Stimulated activated memory B cell treated with anti-CD40 and anti-IgM and Interleukin-4, amounts not matched to agents 10 μg/mL and 1 μg/mL and 100 μg/mL, for 72 hours (primary cell): Measurements from ENCODE around the gene TMSB10.
"Not testable (repeated sequence)": the region's sequence is repeated elsewhere in the genome, so short reads cannot be mapped to it uniquely, and the experiment has no call there.

Source experiments
- ATAC-seq: fragments of 150-1000 bp; cut with Tn5 transposase; 2 replicates; pipeline ENCODE4 v1.10.0; 2021
- H3K27ac Mint-ChIP-seq: one replicate; pipeline ENCODE4 v1.8.0; 2022; ENCODE audit warnings: mild to moderate bottlenecking, mixed read lengths
- H3K27me3 Mint-ChIP-seq: one replicate; pipeline ENCODE4 v1.8.0; 2022; ENCODE audit warnings: mixed read lengths
- H3K36me3 Mint-ChIP-seq: one replicate; pipeline ENCODE4 v1.8.0; 2022; ENCODE audit warnings: mixed read lengths
- H3K4me1 Mint-ChIP-seq: one replicate; pipeline ENCODE4 v1.8.0; 2022; ENCODE audit warnings: mixed read lengths
- H3K4me3 Mint-ChIP-seq: one replicate; pipeline ENCODE4 v1.8.0; 2022; ENCODE audit warnings: mild to moderate bottlenecking, moderate library complexity, mixed read lengths
- H3K9me3 Mint-ChIP-seq: one replicate; pipeline ENCODE4 v1.8.0; 2022; ENCODE audit warnings: mixed read lengths

The TMSB10 gene

GRCh38 chr2:84906108-84906899 is 848 bp downstream of the TMSB10 start:
- Mint-ChIP-seq H3K36me3 (peaks cover 42% of the 10 kb centered on the region), H3K4me1 (peaks cover 44% of the 10 kb centered on the region), H3K9me3 (peaks cover 11% of the 10 kb centered on the region), H3K4me3 (peak overlapping the region; percentile 99), H3K27ac (peak overlapping the region; percentile 96), H3K27me3 (no peaks in the 10 kb centered on the region)
- ATAC-seq: peak; percentile 54

- no peaks in the 10 kb centered on the region for H3K27me3 Mint-ChIP-seq
- peak overlapping the region; percentile 99 for H3K4me3 Mint-ChIP-seq
- peaks cover 39% of the 10 kb centered on the region for H3K4me1 Mint-ChIP-seq
- H3K9me3 Mint-ChIP-seq: peaks cover 11% of the 10 kb centered on the region
- peaks cover 42% of the 10 kb centered on the region for H3K36me3 Mint-ChIP-seq
- H3K27ac Mint-ChIP-seq: peak overlapping the region; percentile 96
- peak; percentile 65 for ATAC-seq
Measured at GRCh38 chr2:84906900-84907714, 1.7 kb downstream of the TMSB10 start.

GRCh38 chr2:84908948-84909713 is 3.7 kb downstream of the TMSB10 start:
- no peak overlapping the region for H3K27ac Mint-ChIP-seq
- H3K36me3 Mint-ChIP-seq: peaks cover 42% of the 10 kb centered on the region
- peaks cover 11% of the 10 kb centered on the region for H3K9me3 Mint-ChIP-seq
- H3K4me3 Mint-ChIP-seq: no peak overlapping the region
- no peak for ATAC-seq
- H3K4me1 Mint-ChIP-seq: peaks cover 39% of the 10 kb centered on the region
- H3K27me3 Mint-ChIP-seq: no peaks in the 10 kb centered on the region

- Mint-ChIP-seq H3K4me1 (peaks cover 39% of the 10 kb centered on the region), H3K27ac (no peak overlapping the region), H3K9me3 (peaks cover 11% of the 10 kb centered on the region)
Measured at GRCh38 chr2:84911135-84911678, 5.8 kb downstream of the TMSB10 start.

GRCh38 chr2:84912984-84913383 is 7.5 kb downstream of the TMSB10 start:
- peaks cover 22% of the 10 kb centered on the region for H3K36me3 Mint-ChIP-seq
- no peak overlapping the region for H3K27ac Mint-ChIP-seq
- no peak overlapping the region for H3K4me3 Mint-ChIP-seq
- peaks cover 22% of the 10 kb centered on the region for H3K4me1 Mint-ChIP-seq
- H3K9me3 Mint-ChIP-seq: peaks cover 11% of the 10 kb centered on the region
- H3K27me3 Mint-ChIP-seq: no peaks in the 10 kb centered on the region
- no peak for ATAC-seq

More at GRCh38 chr2:84911135-84911678, 5.8 kb downstream of the TMSB10 start:
- Mint-ChIP-seq H3K27me3 (no peaks in the 10 kb centered on the region), H3K4me3 (no peak overlapping the region), H3K36me3 (peaks cover 39% of the 10 kb centered on the region)
- ATAC-seq: no peak

GRCh38 chr2:84914334-84914733 is 8.9 kb downstream of the TMSB10 start:
- Mint-ChIP-seq H3K36me3 (peaks cover 9% of the 10 kb centered on the region), H3K9me3 (peaks cover 8% of the 10 kb centered on the region), H3K27ac (no peak overlapping the region), H3K27me3 (no peaks in the 10 kb centered on the region), H3K4me3 (no peak overlapping the region), H3K4me1 (peaks cover 22% of the 10 kb centered on the region)
- ATAC-seq: no peak

- not testable (repeated sequence) for H3K27me3 Mint-ChIP-seq, H3K9me3 Mint-ChIP-seq, H3K36me3 Mint-ChIP-seq, H3K4me3 Mint-ChIP-seq, H3K27ac Mint-ChIP-seq, ATAC-seq
- H3K4me1 Mint-ChIP-seq: peaks cover 27% of the 10 kb centered on the region
Measured at GRCh38 chr2:84915675-84916074, 10.2 kb downstream of the TMSB10 start.

- ATAC-seq, H3K36me3 Mint-ChIP-seq, H3K9me3 Mint-ChIP-seq, H3K27me3 Mint-ChIP-seq, H3K4me3 Mint-ChIP-seq: not testable (repeated sequence)
- Mint-ChIP-seq H3K4me1 (peaks cover 30% of the 10 kb centered on the region), H3K27ac (peak overlapping the region; percentile 71)
Measured at GRCh38 chr2:84917821-84918220, 12.4 kb downstream of the TMSB10 start.

GRCh38 chr2:84918430-84918829 is 13.0 kb downstream of the TMSB10 start:
- Mint-ChIP-seq H3K4me3 (no peak overlapping the region), H3K36me3 (no peaks in the 10 kb centered on the region), H3K9me3 (no peaks in the 10 kb centered on the region), H3K27ac (peak overlapping the region; percentile 71), H3K27me3 (no peaks in the 10 kb centered on the region), H3K4me1 (peaks cover 33% of the 10 kb centered on the region)
- ATAC-seq: no peak

- Mint-ChIP-seq H3K36me3 (no peaks in the 10 kb centered on the region), H3K4me3 (peak overlapping the region; percentile 6)
- ATAC-seq: peak; percentile 69
Measured at GRCh38 chr2:84919885-84920580, 14.6 kb downstream of the TMSB10 start.

GRCh38 chr2:84923009-84923408 is 17.6 kb downstream of the TMSB10 start:
- H3K27me3 Mint-ChIP-seq: no peaks in the 10 kb centered on the region
- ATAC-seq: no peak
- no peak overlapping the region for H3K4me3 Mint-ChIP-seq
- no peak overlapping the region for H3K27ac Mint-ChIP-seq
- H3K36me3 Mint-ChIP-seq: no peaks in the 10 kb centered on the region
- no peaks in the 10 kb centered on the region for H3K9me3 Mint-ChIP-seq
- peaks cover 70% of the 10 kb centered on the region for H3K4me1 Mint-ChIP-seq

More at GRCh38 chr2:84919885-84920580, 14.6 kb downstream of the TMSB10 start:
- no peaks in the 10 kb centered on the region for H3K9me3 Mint-ChIP-seq
- no peaks in the 10 kb centered on the region for H3K27me3 Mint-ChIP-seq
- H3K4me1 Mint-ChIP-seq: peaks cover 46% of the 10 kb centered on the region
- peak overlapping the region; percentile 71 for H3K27ac Mint-ChIP-seq

- ATAC-seq: no peak
- Mint-ChIP-seq H3K4me3 (peak overlapping the region; percentile 48), H3K27ac (peak overlapping the region; percentile 78), H3K4me1 (peaks cover 55% of the 10 kb centered on the region), H3K36me3 (no peaks in the 10 kb centered on the region), H3K27me3 (no peaks in the 10 kb centered on the region), H3K9me3 (no peaks in the 10 kb centered on the region)
Measured at GRCh38 chr2:84924173-84925106, 19.0 kb downstream of the TMSB10 start.

GRCh38 chr2:84925336-84925723 is 19.9 kb downstream of the TMSB10 start:
- peaks cover 46% of the 10 kb centered on the region for H3K4me1 Mint-ChIP-seq
- ATAC-seq: no peak
- H3K27me3 Mint-ChIP-seq: no peaks in the 10 kb centered on the region
- no peaks in the 10 kb centered on the region for H3K36me3 Mint-ChIP-seq
- peak overlapping the region; percentile 87 for H3K4me3 Mint-ChIP-seq
- H3K9me3 Mint-ChIP-seq: no peaks in the 10 kb centered on the region
- peak overlapping the region; percentile 78 for H3K27ac Mint-ChIP-seq
